ENCODE measurements around the gene MCHR1.
"Not testable (repeated sequence)": the region's sequence is repeated elsewhere in the genome, so short reads cannot be mapped to it uniquely, and the experiment has no call there.

MCHR1 gene

GRCh38 chr22:40709752-40710413 is 30.6 kb downstream of the MCHR1 start:
- Histone ChIP-seq H3K27me3 (ENCODE audit: control insufficient read depth in 2 of 2, insufficient read depth in 2 of 2, low read length in 2 of 2) (no peaks in the 10 kb centered on the region), H3K27ac (ENCODE audit: low read depth in 2 of 2, low read length in 2 of 2) (peak overlapping the region; percentile 59 to 63), H3K9ac (ENCODE audit: low read depth in 1 of 2, low read length in 2 of 2) (no peak overlapping the region), H3K4me1 (ENCODE audit: control insufficient read depth in 2 of 2, insufficient read depth in 2 of 2, low read length in 2 of 2) (peaks cover 0 to 7% of the 10 kb centered on the region in 2 donors), H3K4me3 (ENCODE audit: low read length in 2 of 2) (no peak overlapping the region), H3K9me3 (ENCODE audit: control insufficient read depth in 2 of 2, low read length in 2 of 2) (no peaks in the 10 kb centered on the region), H3K36me3 (ENCODE audit: control insufficient read depth in 2 of 2, insufficient read depth in 2 of 2, low read length in 2 of 2) (no peaks in the 10 kb centered on the region)

DNA sequence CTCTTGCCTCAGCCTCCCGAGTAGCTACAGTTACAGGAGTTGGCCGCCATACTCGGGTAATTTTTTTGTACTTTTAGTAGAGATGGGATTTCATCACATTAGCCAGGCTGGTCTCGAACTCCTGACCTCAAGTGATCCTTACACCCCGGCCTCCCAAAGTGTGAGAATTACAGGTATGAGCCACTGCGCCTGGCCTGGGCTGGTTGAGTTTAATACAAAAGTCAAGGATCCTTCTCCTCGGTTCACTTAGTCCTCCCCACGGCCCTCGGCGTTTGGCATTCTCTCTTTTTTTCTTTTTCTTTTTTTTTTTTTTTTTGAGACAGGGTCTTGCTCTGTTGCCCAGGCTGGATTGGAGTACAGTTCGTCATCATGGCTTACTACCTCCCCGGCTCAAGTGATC is 33.0 kb downstream of the MCHR1 start:
- Histone ChIP-seq H3K4me3 (ENCODE audit: low read length in 2 of 2) (no peak overlapping the region), H3K9ac (ENCODE audit: low read depth in 1 of 2, low read length in 2 of 2) (no peak overlapping the region), H3K9me3 (ENCODE audit: control insufficient read depth in 2 of 2, low read length in 2 of 2) (no peaks in the 10 kb centered on the region), H3K4me1 (ENCODE audit: control insufficient read depth in 2 of 2, insufficient read depth in 2 of 2, low read length in 2 of 2) (peaks cover 0 to 7% of the 10 kb centered on the region in 2 donors), H3K36me3 (ENCODE audit: control insufficient read depth in 2 of 2, insufficient read depth in 2 of 2, low read length in 2 of 2) (no peaks in the 10 kb centered on the region), H3K27me3 (ENCODE audit: control insufficient read depth in 2 of 2, insufficient read depth in 2 of 2, low read length in 2 of 2) (no peaks in the 10 kb centered on the region), H3K27ac (ENCODE audit: low read depth in 2 of 2, low read length in 2 of 2) (peak overlapping the region in 1 of 2 donors; percentile 42)

DNA sequence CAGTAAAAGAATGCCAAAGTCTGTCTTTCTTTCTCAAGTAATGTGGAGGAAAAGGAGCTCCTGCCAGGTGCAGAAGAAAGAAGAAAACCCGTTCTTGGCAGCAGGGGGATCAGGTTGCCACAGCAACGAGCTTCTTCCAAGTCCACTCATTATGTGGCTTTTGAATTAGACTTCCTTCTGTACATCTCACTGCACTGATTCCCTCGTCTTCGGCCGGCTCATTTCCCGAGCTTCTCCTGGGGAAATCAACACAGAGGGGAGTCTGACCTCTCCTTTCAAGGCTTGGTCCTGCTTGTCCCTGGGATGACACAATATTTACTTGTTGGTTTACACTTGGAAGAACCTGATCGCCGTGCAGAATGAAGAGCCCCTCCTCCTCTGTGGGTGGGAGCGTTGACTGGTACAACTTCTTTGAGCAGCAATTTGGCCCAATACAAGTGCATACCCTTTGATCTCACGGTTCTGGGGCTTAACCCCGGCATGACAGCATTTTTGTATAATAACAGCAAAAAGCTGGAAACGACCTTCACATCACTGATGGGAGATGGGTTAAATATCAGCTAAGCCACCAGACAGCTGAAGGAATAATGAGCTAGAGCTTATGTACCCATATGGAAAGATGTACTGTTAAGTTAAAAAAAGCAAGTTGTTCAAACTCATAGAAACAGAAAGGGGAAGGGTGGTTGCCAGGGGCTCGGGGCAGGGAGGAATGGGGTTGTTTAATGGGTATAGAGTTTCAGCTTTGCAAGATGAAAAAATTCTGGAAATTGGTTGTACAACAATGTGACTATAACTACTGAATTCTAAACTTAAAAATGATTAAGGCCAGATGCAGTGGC is 35.4 kb downstream of the MCHR1 start:
- Histone ChIP-seq H3K9ac (ENCODE audit: low read depth in 1 of 2, low read length in 2 of 2) (no peak overlapping the region), H3K27ac (ENCODE audit: low read depth in 2 of 2, low read length in 2 of 2) (no peak overlapping the region)

GRCh38 chr22:40716116-40716515 is 36.8 kb downstream of the MCHR1 start:
- Histone ChIP-seq H3K9me3 (ENCODE audit: control insufficient read depth in 2 of 2, low read length in 2 of 2) (no peaks in the 10 kb centered on the region), H3K4me3 (ENCODE audit: low read length in 2 of 2) (no peak overlapping the region), H3K36me3 (ENCODE audit: control insufficient read depth in 2 of 2, insufficient read depth in 2 of 2, low read length in 2 of 2) (no peaks in the 10 kb centered on the region), H3K27ac (ENCODE audit: low read depth in 2 of 2, low read length in 2 of 2) (no peak overlapping the region), H3K27me3 (ENCODE audit: control insufficient read depth in 2 of 2, insufficient read depth in 2 of 2, low read length in 2 of 2) (no peaks in the 10 kb centered on the region), H3K9ac (ENCODE audit: low read depth in 1 of 2, low read length in 2 of 2) (no peak overlapping the region), H3K4me1 (ENCODE audit: control insufficient read depth in 2 of 2, insufficient read depth in 2 of 2, low read length in 2 of 2) (peaks cover 1 to 3% of the 10 kb centered on the region in 2 donors)

More for the DNA sequence above, 35.4 kb downstream of the MCHR1 start:
- H3K36me3 ChIP-seq (ENCODE audit: control insufficient read depth in 2 of 2, insufficient read depth in 2 of 2, low read length in 2 of 2) = no peaks in the 10 kb centered on the region
- H3K4me1 ChIP-seq (ENCODE audit: control insufficient read depth in 2 of 2, insufficient read depth in 2 of 2, low read length in 2 of 2) = peaks cover 0 to 7% of the 10 kb centered on the region in 2 donors
- H3K27me3 ChIP-seq (ENCODE audit: control insufficient read depth in 2 of 2, insufficient read depth in 2 of 2, low read length in 2 of 2) = no peaks in the 10 kb centered on the region
- H3K9me3 ChIP-seq (ENCODE audit: control insufficient read depth in 2 of 2, low read length in 2 of 2) = no peaks in the 10 kb centered on the region
- H3K4me3 ChIP-seq (ENCODE audit: low read length in 2 of 2) = no peak overlapping the region

DNA sequence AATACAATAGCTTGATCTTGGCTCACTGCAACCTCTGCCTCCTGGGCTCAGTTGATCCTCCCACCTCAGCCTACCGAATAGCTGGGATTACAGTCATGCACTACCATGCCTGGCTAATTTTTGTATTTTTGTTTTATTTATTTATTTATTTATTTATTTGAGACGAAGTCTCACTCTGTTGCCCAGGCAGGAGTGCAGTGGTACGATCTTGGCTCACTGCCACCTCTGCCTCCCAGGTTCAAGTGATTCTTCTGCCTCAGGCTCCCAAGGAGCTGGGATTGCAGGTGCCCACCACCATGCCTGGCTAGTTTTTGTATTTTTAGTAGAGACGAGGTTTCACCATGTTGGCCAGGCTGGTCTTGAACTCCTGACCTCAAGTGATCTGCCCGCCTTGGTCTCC is 38.4 kb downstream of the MCHR1 start:
- not testable (repeated sequence) for H3K4me3 ChIP-seq (ENCODE audit: low read length in 2 of 2); H3K9me3 ChIP-seq (ENCODE audit: control insufficient read depth in 2 of 2, low read length in 2 of 2); H3K4me1 ChIP-seq (ENCODE audit: control insufficient read depth in 2 of 2, insufficient read depth in 2 of 2, low read length in 2 of 2)

GRCh38 chr22:40718250-40719204 is 39.2 kb downstream of the MCHR1 start:
- Histone ChIP-seq H3K4me3 (ENCODE audit: low read length in 2 of 2) (no peak overlapping the region), H3K9ac (ENCODE audit: low read depth in 1 of 2, low read length in 2 of 2) (no peak overlapping the region), H3K27ac (ENCODE audit: low read depth in 2 of 2, low read length in 2 of 2) (no peak overlapping the region), H3K36me3 (ENCODE audit: control insufficient read depth in 2 of 2, insufficient read depth in 2 of 2, low read length in 2 of 2) (no peaks in the 10 kb centered on the region), H3K4me1 (ENCODE audit: control insufficient read depth in 2 of 2, insufficient read depth in 2 of 2, low read length in 2 of 2) (peaks cover 3 to 4% of the 10 kb centered on the region in 2 donors), H3K9me3 (ENCODE audit: control insufficient read depth in 2 of 2, low read length in 2 of 2) (no peaks in the 10 kb centered on the region), H3K27me3 (ENCODE audit: control insufficient read depth in 2 of 2, insufficient read depth in 2 of 2, low read length in 2 of 2) (no peaks in the 10 kb centered on the region)

More for the DNA sequence above, 38.4 kb downstream of the MCHR1 start:
- H3K27me3 ChIP-seq (ENCODE audit: control insufficient read depth in 2 of 2, insufficient read depth in 2 of 2, low read length in 2 of 2); H3K36me3 ChIP-seq (ENCODE audit: control insufficient read depth in 2 of 2, insufficient read depth in 2 of 2, low read length in 2 of 2); H3K27ac ChIP-seq (ENCODE audit: low read depth in 2 of 2, low read length in 2 of 2); H3K9ac ChIP-seq (ENCODE audit: low read depth in 1 of 2, low read length in 2 of 2): not testable (repeated sequence)

GRCh38 chr22:40719599-40719998 is 40.3 kb downstream of the MCHR1 start:
- Histone ChIP-seq H3K27me3 (ENCODE audit: control insufficient read depth in 2 of 2, insufficient read depth in 2 of 2, low read length in 2 of 2) (no peaks in the 10 kb centered on the region), H3K9me3 (ENCODE audit: control insufficient read depth in 2 of 2, low read length in 2 of 2) (no peaks in the 10 kb centered on the region), H3K36me3 (ENCODE audit: control insufficient read depth in 2 of 2, insufficient read depth in 2 of 2, low read length in 2 of 2) (no peaks in the 10 kb centered on the region), H3K4me1 (ENCODE audit: control insufficient read depth in 2 of 2, insufficient read depth in 2 of 2, low read length in 2 of 2) (peaks cover 2 to 4% of the 10 kb centered on the region in 2 donors), H3K27ac (ENCODE audit: low read depth in 2 of 2, low read length in 2 of 2) (no peak overlapping the region), H3K9ac (ENCODE audit: low read depth in 1 of 2, low read length in 2 of 2) (no peak overlapping the region), H3K4me3 (ENCODE audit: low read length in 2 of 2) (no peak overlapping the region)

DNA sequence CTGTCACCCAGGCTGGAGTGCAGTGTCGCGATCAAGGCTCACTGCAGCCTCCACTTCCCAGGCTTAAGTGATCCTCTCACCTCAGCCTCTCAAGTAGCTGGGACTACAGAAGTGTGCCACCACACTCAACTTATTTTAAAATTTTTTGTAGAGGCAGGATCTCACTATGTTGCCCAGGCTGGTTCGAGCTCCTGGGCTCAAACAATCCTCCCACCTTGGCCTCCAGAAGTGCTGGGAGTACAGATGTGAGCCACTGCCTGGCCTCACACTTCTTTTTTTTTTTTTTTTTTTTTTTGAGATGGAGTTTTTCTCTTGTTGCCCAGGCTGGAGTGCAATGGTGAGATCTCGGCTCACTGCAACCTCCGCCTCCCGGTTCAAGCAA is 40.9 kb downstream of the MCHR1 start:
- not testable (repeated sequence) for H3K9me3 ChIP-seq (ENCODE audit: control insufficient read depth in 2 of 2, low read length in 2 of 2); H3K27ac ChIP-seq (ENCODE audit: low read depth in 2 of 2, low read length in 2 of 2); H3K9ac ChIP-seq (ENCODE audit: low read depth in 1 of 2, low read length in 2 of 2); H3K27me3 ChIP-seq (ENCODE audit: control insufficient read depth in 2 of 2, insufficient read depth in 2 of 2, low read length in 2 of 2); H3K4me1 ChIP-seq (ENCODE audit: control insufficient read depth in 2 of 2, insufficient read depth in 2 of 2, low read length in 2 of 2); H3K36me3 ChIP-seq (ENCODE audit: control insufficient read depth in 2 of 2, insufficient read depth in 2 of 2, low read length in 2 of 2); H3K4me3 ChIP-seq (ENCODE audit: low read length in 2 of 2)

DNA sequence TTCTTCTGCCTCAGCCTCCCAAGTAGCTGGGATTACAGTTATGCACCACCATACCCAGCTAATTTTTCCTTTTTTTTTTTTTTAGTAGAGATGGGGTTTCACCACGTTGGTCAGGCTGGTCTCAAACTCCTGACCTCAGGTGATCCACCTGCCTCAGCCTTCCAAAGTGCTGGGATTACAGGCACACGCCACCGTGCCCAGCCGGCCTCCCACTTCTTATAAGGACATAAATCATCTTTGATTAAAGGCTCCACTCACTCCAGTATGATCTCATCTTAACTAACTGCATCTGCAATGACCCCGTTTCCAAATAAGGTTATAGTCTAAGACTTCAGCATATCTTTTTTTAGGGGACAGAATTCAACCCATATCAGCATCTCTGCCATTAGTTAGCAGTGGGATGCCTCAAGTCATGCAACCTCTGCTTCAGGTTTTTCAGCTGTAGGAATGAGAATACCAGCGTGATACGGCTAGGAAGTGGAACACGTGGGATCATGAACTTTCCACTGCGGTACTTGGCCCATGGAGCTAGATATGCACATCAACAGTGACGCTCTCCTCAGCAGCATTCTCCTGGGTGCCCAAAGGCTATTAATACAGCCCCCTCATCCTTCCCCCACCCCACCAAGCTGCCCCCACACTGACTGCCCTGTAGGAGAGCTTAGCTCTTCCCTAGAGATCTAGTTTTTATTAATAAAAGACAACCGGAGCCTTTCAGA is 41.4 kb downstream of the MCHR1 start:
- H3K4me3 ChIP-seq (ENCODE audit: low read length in 2 of 2) = no peak overlapping the region
- H3K9me3 ChIP-seq (ENCODE audit: control insufficient read depth in 2 of 2, low read length in 2 of 2) = no peaks in the 10 kb centered on the region
- H3K9ac ChIP-seq (ENCODE audit: low read depth in 1 of 2, low read length in 2 of 2) = no peak overlapping the region
- peaks cover 0 to 4% of the 10 kb centered on the region in 2 donors for H3K4me1 ChIP-seq (ENCODE audit: control insufficient read depth in 2 of 2, insufficient read depth in 2 of 2, low read length in 2 of 2)
- H3K36me3 ChIP-seq (ENCODE audit: control insufficient read depth in 2 of 2, insufficient read depth in 2 of 2, low read length in 2 of 2) = no peaks in the 10 kb centered on the region
- H3K27me3 ChIP-seq (ENCODE audit: control insufficient read depth in 2 of 2, insufficient read depth in 2 of 2, low read length in 2 of 2) = no peaks in the 10 kb centered on the region
- peak overlapping the region in 1 of 2 donors; percentile 18 for H3K27ac ChIP-seq (ENCODE audit: low read depth in 2 of 2, low read length in 2 of 2)

All from mucosa of rectum (tissue), 2 donors.